ENCODE results near the gene FARS2. TPM values are rescaled to one million over a fixed set of nuclear protein-coding genes. Genes with fewer than 3 reads are reported as not detected.

FARS2 gene
- 25.3 and 27.7 TPM in 2 replicates for total RNA-seq

GRCh38 chr6:5260661-5261544, at the start of gene FARS2, which contains the start of gene LYRM4:
Gene FARS2 (plus strand): TSS chr6:5261513.
Gene LYRM4 (minus strand): TSS chr6:5260950. CDS start chr6:5260733, 217 bp downstream.

Other genes starting within 250 kb of the FARS2 start
- gene PPP1R3G, start 176.2 kb upstream of the FARS2 start, total RNA-seq = 1.4 and 2.8 TPM in 2 replicates
- gene LYRM4, start 563 bp upstream of the FARS2 start, total RNA-seq = 19.6 and 20.7 TPM in 2 replicates

Data from smooth muscle cell of bladder (primary cell).